ENCODE measurements around the gene RAB3GAP1. TPM values are rescaled to one million over a fixed set of nuclear protein-coding genes. Genes with fewer than 3 reads are reported as not detected.

The RAB3GAP1 gene
- total and polyA plus RNA-seq, 2 donors (not counting 1 experiment from before 2014, with no cell fraction given), result 15.6 to 62.2 TPM

DNA sequence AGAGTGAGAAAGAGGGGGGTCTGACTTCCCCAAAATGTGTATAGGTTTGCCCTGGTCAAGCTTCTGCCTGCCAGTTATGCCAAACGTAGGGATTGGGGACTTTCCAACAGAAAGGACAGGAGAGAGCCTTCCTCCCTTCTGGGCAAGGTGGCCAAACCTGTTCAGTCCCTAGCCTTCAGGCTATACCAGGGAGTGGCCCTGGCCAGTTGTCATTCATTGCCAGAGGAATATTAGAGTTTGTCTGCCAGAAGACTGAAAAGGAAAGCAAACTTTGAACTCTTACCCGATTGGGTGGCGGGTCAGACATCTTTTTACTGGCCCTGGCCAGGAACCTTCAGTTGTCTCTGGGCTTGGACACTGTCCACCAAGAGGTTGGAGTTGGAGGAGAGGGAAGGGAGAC, 22.1 kb downstream of the RAB3GAP1 start:
- H3K27ac Mint-ChIP-seq, result no peak overlapping the region
- no peak overlapping the region for H3K9ac ChIP-seq (ENCODE audit: low read length)
- H3K27me3 ChIP-seq (replicated peaks in 1 of 4; ENCODE audit: control extremely low read depth in 1 of 4, control insufficient read depth in 3 of 4, insufficient read depth in 4 of 4, low read length in 3 of 4), result no peaks in the 10 kb centered on the region
- ATAC-seq (ENCODE audit: low read depth), result no peak
- H3K4me2 ChIP-seq (replicated peaks; ENCODE audit: low read depth, low read length, poor library complexity, severe bottlenecking), result no peak overlapping the region
- no peak overlapping the region for H2AFZ ChIP-seq (ENCODE audit: insufficient read depth, low read depth, low read length, poor library complexity, severe bottlenecking)
- H3K36me3 ChIP-seq (replicated peaks in 1 of 2; ENCODE audit: control extremely low read depth in 1 of 2, control insufficient read depth in 1 of 2, extremely low read depth in 1 of 2, insufficient read depth in 2 of 2, low read length in 1 of 2), result peaks cover 4 to 11% of the 10 kb centered on the region in 2 experiments
- no peak overlapping the region for H3K27ac ChIP-seq (ENCODE audit: low read length in 2 of 2)
- peaks cover 2 to 16% (median 12%) of the 10 kb centered on the region in 3 donors for H3K9me3 ChIP-seq (ENCODE audit: control extremely low read depth in 1 of 3, control insufficient read depth in 2 of 3, insufficient read depth in 1 of 3, low read length in 2 of 3)
- peaks cover 80% of the 10 kb centered on the region for H3K79me2 ChIP-seq (ENCODE audit: control insufficient read depth, insufficient read depth, low read length)
- intact Hi-C loops (cut with micrococcal nuclease), result no loop called here
- DNase-seq, result no peak
- H3K9me3 Mint-ChIP-seq (ENCODE audit: insufficient read depth), result peaks cover 6% of the 10 kb centered on the region
- POLR2A ChIA-PET, result no interaction called here
- H3K4me3 Mint-ChIP-seq, result no peak overlapping the region
- H4K20me1 ChIP-seq (ENCODE audit: control insufficient read depth, insufficient read depth, low read length, poor library complexity, severe bottlenecking), result peaks cover 41% of the 10 kb centered on the region
- H3K4me3 ChIP-seq (ENCODE audit: control extremely low read depth in 1 of 5, extremely low read depth in 1 of 5, insufficient read depth in 1 of 5, low read depth in 2 of 5, low read length in 4 of 5), result no peak overlapping the region
- H3K27me3 Mint-ChIP-seq, result no peaks in the 10 kb centered on the region
- TF ChIP-seq EZH2 (IDR thresholded peaks at IDR 0.05; ENCODE audit: borderline replicate concordance, insufficient read depth, low read depth, low read length, poor library complexity, severe bottlenecking), result no peak
- TF ChIP-seq, protein P1, sequence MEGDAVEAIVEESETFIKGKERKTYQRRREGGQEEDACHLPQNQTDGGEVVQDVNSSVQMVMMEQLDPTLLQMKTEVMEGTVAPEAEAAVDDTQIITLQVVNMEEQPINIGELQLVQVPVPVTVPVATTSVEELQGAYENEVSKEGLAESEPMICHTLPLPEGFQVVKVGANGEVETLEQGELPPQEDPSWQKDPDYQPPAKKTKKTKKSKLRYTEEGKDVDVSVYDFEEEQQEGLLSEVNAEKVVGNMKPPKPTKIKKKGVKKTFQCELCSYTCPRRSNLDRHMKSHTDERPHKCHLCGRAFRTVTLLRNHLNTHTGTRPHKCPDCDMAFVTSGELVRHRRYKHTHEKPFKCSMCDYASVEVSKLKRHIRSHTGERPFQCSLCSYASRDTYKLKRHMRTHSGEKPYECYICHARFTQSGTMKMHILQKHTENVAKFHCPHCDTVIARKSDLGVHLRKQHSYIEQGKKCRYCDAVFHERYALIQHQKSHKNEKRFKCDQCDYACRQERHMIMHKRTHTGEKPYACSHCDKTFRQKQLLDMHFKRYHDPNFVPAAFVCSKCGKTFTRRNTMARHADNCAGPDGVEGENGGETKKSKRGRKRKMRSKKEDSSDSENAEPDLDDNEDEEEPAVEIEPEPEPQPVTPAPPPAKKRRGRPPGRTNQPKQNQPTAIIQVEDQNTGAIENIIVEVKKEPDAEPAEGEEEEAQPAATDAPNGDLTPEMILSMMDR (IDR thresholded peaks at IDR 0.05), result no peak
- 100% methylated on average over 2 of the region's 3 CpGs for WGBS (ENCODE audit: insufficient coverage)
- peaks cover 16% of the 10 kb centered on the region for H3K4me1 Mint-ChIP-seq
- CTCF ChIA-PET, result no interaction called here
- H3K4me1 ChIP-seq (ENCODE audit: control insufficient read depth in 2 of 2, insufficient read depth in 2 of 2, low read length in 2 of 2), result peaks cover 0 to 4% of the 10 kb centered on the region in 2 donors

DNA sequence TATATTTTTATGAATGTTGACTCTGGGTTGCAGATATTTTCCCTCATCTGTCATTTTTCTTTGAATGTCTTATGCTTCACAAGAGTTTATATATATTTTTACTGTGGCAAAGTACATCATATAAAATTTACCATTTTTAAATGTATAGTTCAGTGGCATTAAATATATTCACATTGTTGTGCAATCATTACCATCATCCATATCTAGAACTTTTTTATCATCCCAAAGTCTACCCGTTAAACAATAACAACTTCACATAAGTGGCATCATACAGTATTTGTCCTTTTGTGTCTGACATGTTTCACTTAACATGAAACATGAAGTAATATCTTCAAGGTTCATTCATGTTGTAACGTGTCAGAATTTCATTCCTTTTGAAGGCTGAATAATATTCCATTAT, 24.5 kb downstream of the RAB3GAP1 start:
- Histone ChIP-seq H3K27ac (ENCODE audit: low read length in 2 of 2) (no peak overlapping the region), H3K27me3 (replicated peaks in 1 of 4; ENCODE audit: control extremely low read depth in 1 of 4, control insufficient read depth in 3 of 4, insufficient read depth in 4 of 4, low read length in 3 of 4) (no peaks in the 10 kb centered on the region), H4K20me1 (ENCODE audit: control insufficient read depth, insufficient read depth, low read length, poor library complexity, severe bottlenecking) (peaks cover 42% of the 10 kb centered on the region), H3K79me2 (ENCODE audit: control insufficient read depth, insufficient read depth, low read length) (peaks cover 78% of the 10 kb centered on the region), H3K4me3 (ENCODE audit: control extremely low read depth in 1 of 5, extremely low read depth in 1 of 5, insufficient read depth in 1 of 5, low read depth in 2 of 5, low read length in 4 of 5) (no peak overlapping the region), H2AFZ (ENCODE audit: insufficient read depth, low read depth, low read length, poor library complexity, severe bottlenecking) (no peak overlapping the region), H3K4me1 (ENCODE audit: control insufficient read depth in 2 of 2, insufficient read depth in 2 of 2, low read length in 2 of 2) (peaks cover 0 to 4% of the 10 kb centered on the region in 2 donors), H3K4me2 (replicated peaks; ENCODE audit: low read depth, low read length, poor library complexity, severe bottlenecking) (no peak overlapping the region), H3K36me3 (replicated peaks in 1 of 2; ENCODE audit: control extremely low read depth in 1 of 2, control insufficient read depth in 1 of 2, extremely low read depth in 1 of 2, insufficient read depth in 2 of 2, low read length in 1 of 2) (peaks cover 3 to 16% of the 10 kb centered on the region in 2 experiments), H3K9me3 (ENCODE audit: control extremely low read depth in 1 of 3, control insufficient read depth in 2 of 3, insufficient read depth in 1 of 3, low read length in 2 of 3) (peaks cover 2 to 11% (median 11%) of the 10 kb centered on the region in 3 donors), H3K9ac (ENCODE audit: low read length) (no peak overlapping the region)
- WGBS (ENCODE audit: insufficient coverage), result no CpG with 5 or more reads among the region's 2 CpGs
- TF ChIP-seq, protein P1 (IDR thresholded peaks at IDR 0.05), result no peak
- no peak for TF ChIP-seq EZH2 (IDR thresholded peaks at IDR 0.05; ENCODE audit: borderline replicate concordance, insufficient read depth, low read depth, low read length, poor library complexity, severe bottlenecking)
- ATAC-seq (ENCODE audit: low read depth) (no peak), DNase-seq (no peak)
- intact Hi-C loops (cut with micrococcal nuclease), result no loop called here
- CTCF ChIA-PET, result no interaction called here
- POLR2A ChIA-PET, result no interaction called here
- H3K4me3 Mint-ChIP-seq, result no peak overlapping the region
- H3K27ac Mint-ChIP-seq, result no peak overlapping the region
- H3K27me3 Mint-ChIP-seq, result no peaks in the 10 kb centered on the region
- peaks cover 15% of the 10 kb centered on the region for H3K4me1 Mint-ChIP-seq
- H3K9me3 Mint-ChIP-seq (ENCODE audit: insufficient read depth), result peaks cover 6% of the 10 kb centered on the region
